Measurements from ENCODE around the gene ANAPC7. TPM values are rescaled to one million over a fixed set of nuclear protein-coding genes. Genes with fewer than 3 reads are reported as not detected.
"Not testable (repeated sequence)": the region's sequence is repeated elsewhere in the genome, so short reads cannot be mapped to it uniquely, and the experiment has no call there.

The ANAPC7 gene
- total and polyA plus RNA-seq, 11 donors: 26.5 to 41.3 (median 35.1) TPM

- DNase-seq: no peak
- intact Hi-C loops (cut with DNase I): loop anchor here in 2 of 10 donors (5.0 kb wide), 1 partner anchor 324 kb away; no protein-coding TSS in a partner anchor
- H3K4me3 ChIP-seq: no peak overlapping the region
- 58 to 66% (median 60%) methylated on average over 3 of the region's 3 CpGs for WGBS, 4 donors
- TF ChIP-seq POLR2A (IDR thresholded peaks at IDR 0.05) (no peak), CTCF (IDR thresholded peaks at IDR 0.05) (no peak)
- H3K27me3 ChIP-seq: no peaks in the 10 kb centered on the region
- H3K27ac ChIP-seq: no peak overlapping the region
- H3K36me3 ChIP-seq: no peaks in the 10 kb centered on the region
- no peak for ATAC-seq
- H3K9me3 ChIP-seq: no peaks in the 10 kb centered on the region
- H3K4me1 ChIP-seq: peaks cover 0 to 4% (median 0%) of the 10 kb centered on the region in 12 donors
Measured at GRCh38 chr12:110426406-110426805, 22.9 kb upstream of the ANAPC7 start.

DNA sequence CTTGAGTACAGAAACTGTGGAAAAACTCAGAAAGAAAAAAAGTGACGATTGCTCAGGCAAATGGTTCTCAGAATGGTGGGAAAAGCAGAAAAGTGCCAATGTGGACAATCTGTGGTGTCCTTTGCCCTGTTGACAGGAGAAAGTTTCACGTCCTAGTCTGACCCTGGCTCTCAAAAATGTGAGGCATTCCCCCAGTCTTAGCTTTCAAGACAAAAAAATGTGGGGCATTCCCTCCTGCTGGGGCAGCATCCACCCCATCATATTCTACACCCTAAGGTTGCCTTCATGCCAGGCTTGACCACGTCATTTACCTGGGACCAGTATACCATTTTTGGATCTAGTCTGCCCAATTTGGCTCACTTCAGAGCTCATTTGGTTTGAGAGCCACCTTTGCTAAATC, 20.7 kb upstream of the ANAPC7 start:
- H3K4me1 ChIP-seq: no peaks in the 10 kb centered on the region
- H3K36me3 ChIP-seq: no peaks in the 10 kb centered on the region
- H3K27ac ChIP-seq: no peak overlapping the region
- intact Hi-C loops (cut with DNase I): no loop called here
- H3K27me3 ChIP-seq: no peaks in the 10 kb centered on the region
- 77 to 82% (median 79%) methylated on average over 3 of the region's 3 CpGs for WGBS, 4 donors
- no peak for TF ChIP-seq POLR2A (IDR thresholded peaks at IDR 0.05)
- no peak overlapping the region for H3K4me3 ChIP-seq
- no peak for ATAC-seq
- DNase-seq: no peak
- no peaks in the 10 kb centered on the region for H3K9me3 ChIP-seq

DNA sequence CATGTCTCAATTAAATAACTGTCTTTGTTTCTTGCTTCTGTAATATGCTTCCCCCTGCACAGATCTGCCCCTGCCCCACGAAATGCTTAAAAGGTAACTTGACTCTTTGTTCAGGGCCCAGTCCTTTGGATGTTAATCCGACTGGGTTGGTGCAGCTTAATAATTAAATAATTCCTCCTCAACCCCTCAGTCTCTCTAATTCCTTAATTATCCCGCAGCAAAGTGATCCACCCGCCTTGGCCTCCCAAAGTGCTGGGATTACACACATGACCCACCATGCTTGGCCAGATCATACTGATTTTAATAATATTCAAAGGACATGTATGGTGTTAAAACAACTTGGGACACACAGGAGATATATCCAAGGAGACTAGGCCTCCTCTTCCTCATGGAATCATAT, 18.2 kb upstream of the ANAPC7 start:
- ATAC-seq (no peak), DNase-seq (no peak)
- intact Hi-C loops (cut with DNase I): no loop called here
- WGBS, 4 donors: 74 to 88% (median 87%) methylated on average over 4 of the region's 4 CpGs
- no peaks in the 10 kb centered on the region for H3K9me3 ChIP-seq
- H3K4me3 ChIP-seq: no peak overlapping the region
- TF ChIP-seq CTCF (IDR thresholded peaks at IDR 0.05): no peak
- TF ChIP-seq POLR2A (IDR thresholded peaks at IDR 0.05): no peak
- H3K27ac ChIP-seq: peak overlapping the region in 1 of 12 donors; percentile 34
- H3K4me1 ChIP-seq: peaks cover 0 to 3% (median 0%) of the 10 kb centered on the region in 12 donors
- no peaks in the 10 kb centered on the region for H3K36me3 ChIP-seq
- H3K27me3 ChIP-seq: no peaks in the 10 kb centered on the region

DNA sequence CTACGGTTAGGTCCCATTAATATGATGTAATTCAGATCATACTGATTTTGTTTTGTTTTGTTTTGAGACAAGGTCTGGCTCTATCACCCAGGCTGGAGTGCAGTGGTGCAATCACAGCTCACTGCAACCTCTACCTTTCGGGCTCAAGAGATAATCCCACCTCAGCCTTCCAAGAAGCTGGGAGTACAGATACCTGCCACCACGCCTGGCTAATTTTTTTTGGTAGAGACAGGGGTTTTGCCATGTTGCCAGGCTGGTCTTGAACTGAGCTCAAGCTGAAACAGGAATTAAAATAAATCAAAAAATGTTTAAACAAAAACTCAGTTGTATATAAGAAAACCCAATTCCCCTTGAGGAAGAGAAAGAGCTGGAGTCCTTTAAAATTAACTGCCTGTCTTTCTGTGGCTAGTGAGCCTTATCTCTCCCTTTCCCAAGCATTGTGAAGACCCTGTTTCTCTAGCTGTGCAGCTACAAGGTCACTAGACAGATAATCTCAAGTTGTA, 17.7 kb upstream of the ANAPC7 start:
- ATAC-seq (no peak), DNase-seq (no peak)
- TF ChIP-seq CTCF (IDR thresholded peaks at IDR 0.05) (no peak), POLR2A (IDR thresholded peaks at IDR 0.05) (no peak)
- Histone ChIP-seq H3K9me3 (no peaks in the 10 kb centered on the region), H3K27me3 (no peaks in the 10 kb centered on the region), H3K27ac (no peak overlapping the region), H3K4me1 (peaks cover 0 to 3% (median 0%) of the 10 kb centered on the region in 12 donors), H3K4me3 (no peak overlapping the region), H3K36me3 (no peaks in the 10 kb centered on the region)
- intact Hi-C loops (cut with DNase I): no loop called here
- 56 to 91% (median 59%) methylated on average over 3 of the region's 3 CpGs for WGBS, 4 donors

DNA sequence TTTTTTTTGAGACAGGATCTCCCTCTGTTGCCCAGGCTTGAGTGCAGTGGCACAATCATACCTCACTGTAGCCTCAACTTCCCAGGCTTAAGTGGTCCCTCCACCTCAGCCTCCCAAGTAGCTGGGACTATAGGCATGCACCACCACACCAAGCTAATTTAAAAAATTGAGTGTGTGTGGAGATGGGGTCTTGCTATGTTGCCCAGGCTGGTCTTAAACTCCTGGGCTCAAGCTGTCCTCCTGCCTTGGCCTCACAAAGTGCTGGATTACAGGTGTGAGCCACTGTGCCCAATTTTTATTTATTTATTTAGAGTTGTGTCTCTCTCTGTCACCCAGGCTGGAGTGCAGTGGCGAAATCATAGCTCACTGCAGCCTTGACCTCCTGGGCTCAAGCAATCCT, 17.1 kb upstream of the ANAPC7 start:
- H3K27ac ChIP-seq; H3K27me3 ChIP-seq; ATAC-seq; DNase-seq; H3K4me3 ChIP-seq; H3K4me1 ChIP-seq; H3K36me3 ChIP-seq; intact Hi-C loops (cut with DNase I); H3K9me3 ChIP-seq: not testable (repeated sequence)
- WGBS, 4 donors: 86 to 95% (median 95%) methylated on average over 1 of the region's 1 CpG

GRCh38 chr12:110417113-110417512, 13.6 kb upstream of the ANAPC7 start:
- H3K36me3 ChIP-seq; H3K9me3 ChIP-seq; H3K4me3 ChIP-seq; intact Hi-C loops (cut with DNase I); ATAC-seq; H3K27ac ChIP-seq; DNase-seq; H3K27me3 ChIP-seq; H3K4me1 ChIP-seq: not testable (repeated sequence)
- 79 to 88% (median 83%) methylated on average over 3 of the region's 3 CpGs for WGBS, 4 donors

- H3K9me3 ChIP-seq; intact Hi-C loops (cut with DNase I); H3K27me3 ChIP-seq; H3K27ac ChIP-seq; H3K4me3 ChIP-seq; H3K4me1 ChIP-seq; H3K36me3 ChIP-seq; ATAC-seq; DNase-seq: not testable (repeated sequence)
- 79 to 92% (median 88%) methylated on average over 6 of the region's 6 CpGs for WGBS, 4 donors
Measured at GRCh38 chr12:110410086-110410485, 6.6 kb upstream of the ANAPC7 start.

DNA sequence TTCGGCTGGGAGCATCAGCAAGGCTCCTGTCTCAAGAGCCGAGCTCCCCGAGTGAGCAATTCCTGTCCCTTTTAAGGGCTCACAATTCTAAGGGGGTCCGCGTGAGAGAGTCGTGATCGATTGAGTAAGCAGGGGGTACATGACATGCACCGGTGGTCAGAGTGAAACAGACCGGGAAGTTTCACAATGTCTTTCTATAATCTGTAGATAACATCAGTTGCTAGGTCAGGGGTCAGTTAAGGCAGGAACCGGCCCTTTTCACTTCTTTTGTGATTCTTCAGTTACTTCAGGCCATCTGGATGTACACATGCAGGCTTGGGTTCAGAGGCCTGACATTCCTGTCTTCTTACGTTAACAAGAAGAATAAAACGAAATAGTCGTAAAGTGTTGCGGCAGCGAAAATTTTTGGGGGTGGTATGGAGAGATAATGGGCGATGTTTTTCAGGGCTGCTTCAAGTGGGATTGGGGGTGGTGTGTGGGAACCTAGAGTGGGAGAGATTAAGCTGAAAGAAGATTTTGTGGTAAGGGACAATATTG, 1.7 kb upstream of the ANAPC7 start:
- H3K9me3 ChIP-seq; H3K27me3 ChIP-seq; H3K27ac ChIP-seq; H3K4me3 ChIP-seq; intact Hi-C loops (cut with DNase I); DNase-seq; ATAC-seq: not testable (repeated sequence)
- 93 to 96% (median 95%) methylated on average over 16 of the region's 16 CpGs for WGBS, 4 donors
- H3K36me3 ChIP-seq: peaks cover 0 to 14% (median 10%) of the 10 kb centered on the region in 9 donors
- H3K4me1 ChIP-seq: peaks cover 0 to 18% (median 13%) of the 10 kb centered on the region in 12 donors
